D721Med (cell line): Measurements from ENCODE around the gene HYDIN.

Source experiments
- DNase-seq: peaks from one replicate; pipeline ENCODE4 v3.0.0; 2011; ENCODE audit warnings: low spot score; ENCODE audit not compliant: insufficient read length
- FAIRE-seq: peaks from 2 replicates; lab custom pipeline; 2011; peaks lifted over from hg19 to GRCh38; lab: Jason Lieb, UNC
- CTCF ChIP-seq: IDR thresholded peaks from 2 replicates; pipeline ENCODE4 v1.5.1; 2012; ENCODE audit warnings: mild to moderate bottlenecking, control low read depth; ENCODE audit not compliant: insufficient read depth; ENCODE audit errors: missing control alignments

Gene HYDIN

GRCh38 chr16:70770291-70770625, 460.3 kb downstream of the HYDIN start:
- no peak for TF ChIP-seq CTCF
- FAIRE-seq = no peak
- DNase-seq = no peak

- TF ChIP-seq CTCF = no peak
- FAIRE-seq (no peak), DNase-seq (no peak)
These were observed 460.8 kb downstream of the HYDIN start for GRCh38 chr16:70769761-70770160.

GRCh38 chr16:70769131-70769530, 461.4 kb downstream of the HYDIN start:
- no peak for FAIRE-seq
- TF ChIP-seq CTCF = no peak
- no peak for DNase-seq

GRCh38 chr16:70768203-70768580, 462.3 kb downstream of the HYDIN start:
- FAIRE-seq (no peak), DNase-seq (no peak)
- no peak for TF ChIP-seq CTCF

- TF ChIP-seq CTCF = no peak
- DNase-seq = no peak
- no peak for FAIRE-seq
These were observed 462.9 kb downstream of the HYDIN start for GRCh38 chr16:70767377-70768202.

- no peak for TF ChIP-seq CTCF
- no peak for DNase-seq
- FAIRE-seq = no peak
These were observed 463.9 kb downstream of the HYDIN start for GRCh38 chr16:70766658-70767057.

GRCh38 chr16:70766176-70766575, 464.3 kb downstream of the HYDIN start:
- FAIRE-seq = no peak
- no peak for DNase-seq
- no peak for TF ChIP-seq CTCF
